Neural cell (in vitro differentiated cells): ENCODE measurements around the gene SERPINE1.

Experiments
- EP300 ChIP-seq: fragments of 450-650 bp; conservative IDR thresholded peaks from 2 replicates; pipeline ENCODE4 v1.6.1; 2014; ENCODE audit warnings: antibody characterized with exemption, mild to moderate bottlenecking, moderate library complexity; ENCODE audit not compliant: poor library complexity, severe bottlenecking
- EZH2 ChIP-seq: fragments of 200-600, 300-800 bp; shearing (Covaris generic), sonication (generic); IDR thresholded peaks from 2 replicates; pipeline ENCODE4 v1.6.1; 2014; ENCODE audit warnings: antibody characterized with exemption, low read length, borderline replicate concordance, mild to moderate bottlenecking; ENCODE audit not compliant: insufficient read depth, poor library complexity, severe bottlenecking
- MXI1 ChIP-seq: fragments of 450-650 bp; conservative IDR thresholded peaks from 2 replicates; pipeline ENCODE4 v1.6.1; 2014; ENCODE audit warnings: antibody characterized with exemption, mild to moderate bottlenecking; ENCODE audit not compliant: poor library complexity, severe bottlenecking
- POLR2AphosphoS5 ChIP-seq: IDR thresholded peaks from 2 replicates; pipeline ENCODE4 v1.6.1; 2012
- RAD21 ChIP-seq: fragments of 450-650 bp; conservative IDR thresholded peaks from 2 replicates; pipeline ENCODE4 v1.6.1; 2014; ENCODE audit warnings: antibody characterized with exemption, mild to moderate bottlenecking, moderate library complexity
- TF ChIP-seq, protein P1 (sequence below): fragments of 450-650 bp; IDR thresholded peaks from 2 replicates; pipeline ENCODE4 v1.5.1; 2014; ENCODE audit warnings: antibody characterized with exemption, mild to moderate bottlenecking, moderate library complexity; ENCODE audit not compliant: poor library complexity, severe bottlenecking
- TF ChIP-seq, protein P2 (sequence below): IDR thresholded peaks from 2 replicates; pipeline ENCODE4 v1.6.1; 2012; ENCODE audit warnings: borderline replicate concordance

DNA sequence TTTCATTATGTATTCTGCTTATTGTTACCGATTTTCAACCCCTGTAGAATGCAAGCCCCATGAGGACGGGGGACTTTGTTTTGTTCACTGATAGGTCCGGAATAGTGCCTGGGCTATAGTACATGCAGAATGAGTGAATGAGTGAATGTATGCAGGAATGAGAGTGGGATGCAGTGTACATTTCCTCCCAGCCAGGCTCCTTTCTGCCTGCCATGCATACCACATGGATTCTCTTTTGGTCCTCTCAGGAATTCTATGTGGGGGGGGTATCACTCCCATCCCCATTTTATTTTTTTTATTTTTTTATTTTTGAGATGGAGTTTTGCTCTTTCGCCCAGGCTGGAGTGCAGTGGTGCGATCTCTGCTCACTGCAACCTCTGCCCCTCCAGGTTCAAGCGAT lies 24.9 kb upstream of the SERPINE1 start:
- TF ChIP-seq, protein P1, sequence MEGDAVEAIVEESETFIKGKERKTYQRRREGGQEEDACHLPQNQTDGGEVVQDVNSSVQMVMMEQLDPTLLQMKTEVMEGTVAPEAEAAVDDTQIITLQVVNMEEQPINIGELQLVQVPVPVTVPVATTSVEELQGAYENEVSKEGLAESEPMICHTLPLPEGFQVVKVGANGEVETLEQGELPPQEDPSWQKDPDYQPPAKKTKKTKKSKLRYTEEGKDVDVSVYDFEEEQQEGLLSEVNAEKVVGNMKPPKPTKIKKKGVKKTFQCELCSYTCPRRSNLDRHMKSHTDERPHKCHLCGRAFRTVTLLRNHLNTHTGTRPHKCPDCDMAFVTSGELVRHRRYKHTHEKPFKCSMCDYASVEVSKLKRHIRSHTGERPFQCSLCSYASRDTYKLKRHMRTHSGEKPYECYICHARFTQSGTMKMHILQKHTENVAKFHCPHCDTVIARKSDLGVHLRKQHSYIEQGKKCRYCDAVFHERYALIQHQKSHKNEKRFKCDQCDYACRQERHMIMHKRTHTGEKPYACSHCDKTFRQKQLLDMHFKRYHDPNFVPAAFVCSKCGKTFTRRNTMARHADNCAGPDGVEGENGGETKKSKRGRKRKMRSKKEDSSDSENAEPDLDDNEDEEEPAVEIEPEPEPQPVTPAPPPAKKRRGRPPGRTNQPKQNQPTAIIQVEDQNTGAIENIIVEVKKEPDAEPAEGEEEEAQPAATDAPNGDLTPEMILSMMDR = no peak
- TF ChIP-seq EZH2 (no peak), EP300 (no peak), MXI1 (no peak), RAD21 (no peak), POLR2AphosphoS5 (no peak)
- TF ChIP-seq, protein P2, sequence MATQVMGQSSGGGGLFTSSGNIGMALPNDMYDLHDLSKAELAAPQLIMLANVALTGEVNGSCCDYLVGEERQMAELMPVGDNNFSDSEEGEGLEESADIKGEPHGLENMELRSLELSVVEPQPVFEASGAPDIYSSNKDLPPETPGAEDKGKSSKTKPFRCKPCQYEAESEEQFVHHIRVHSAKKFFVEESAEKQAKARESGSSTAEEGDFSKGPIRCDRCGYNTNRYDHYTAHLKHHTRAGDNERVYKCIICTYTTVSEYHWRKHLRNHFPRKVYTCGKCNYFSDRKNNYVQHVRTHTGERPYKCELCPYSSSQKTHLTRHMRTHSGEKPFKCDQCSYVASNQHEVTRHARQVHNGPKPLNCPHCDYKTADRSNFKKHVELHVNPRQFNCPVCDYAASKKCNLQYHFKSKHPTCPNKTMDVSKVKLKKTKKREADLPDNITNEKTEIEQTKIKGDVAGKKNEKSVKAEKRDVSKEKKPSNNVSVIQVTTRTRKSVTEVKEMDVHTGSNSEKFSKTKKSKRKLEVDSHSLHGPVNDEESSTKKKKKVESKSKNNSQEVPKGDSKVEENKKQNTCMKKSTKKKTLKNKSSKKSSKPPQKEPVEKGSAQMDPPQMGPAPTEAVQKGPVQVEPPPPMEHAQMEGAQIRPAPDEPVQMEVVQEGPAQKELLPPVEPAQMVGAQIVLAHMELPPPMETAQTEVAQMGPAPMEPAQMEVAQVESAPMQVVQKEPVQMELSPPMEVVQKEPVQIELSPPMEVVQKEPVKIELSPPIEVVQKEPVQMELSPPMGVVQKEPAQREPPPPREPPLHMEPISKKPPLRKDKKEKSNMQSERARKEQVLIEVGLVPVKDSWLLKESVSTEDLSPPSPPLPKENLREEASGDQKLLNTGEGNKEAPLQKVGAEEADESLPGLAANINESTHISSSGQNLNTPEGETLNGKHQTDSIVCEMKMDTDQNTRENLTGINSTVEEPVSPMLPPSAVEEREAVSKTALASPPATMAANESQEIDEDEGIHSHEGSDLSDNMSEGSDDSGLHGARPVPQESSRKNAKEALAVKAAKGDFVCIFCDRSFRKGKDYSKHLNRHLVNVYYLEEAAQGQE = no peak
